Right lobe of liver (tissue), 4 donors: ENCODE data around the gene SPATA31C2.
A peak's percentile ranks its signal among the peaks of the same experiment; 100 is the strongest.

Experiments used
- POLR2A ChIP-seq: fragments of 450-650 bp; IDR thresholded peaks from one replicate; pipeline ENCODE4 v1.6.1; 2017; ENCODE audit warnings: antibody characterized with exemption, mild to moderate bottlenecking
- TF ChIP-seq, protein P1 (sequence below), 4 donors: fragments of 200-600 bp in 3 of 4; fragments of 450-650 bp in 1 of 4; IDR thresholded peaks; one replicate each; pipeline versions ENCODE4 v1.5.1 to v1.8.0; 2016 to 2022; ENCODE audit warnings: antibody characterized with exemption in 4 of 4, mild to moderate bottlenecking in 2 of 4
- donor health status: DM: no; HTN: no; CAD: no.
- donor health status: DM: no; HTN: no; CAD: no.
- donor health status: DM: no; HTN: yes; CAD: no.

DNA sequence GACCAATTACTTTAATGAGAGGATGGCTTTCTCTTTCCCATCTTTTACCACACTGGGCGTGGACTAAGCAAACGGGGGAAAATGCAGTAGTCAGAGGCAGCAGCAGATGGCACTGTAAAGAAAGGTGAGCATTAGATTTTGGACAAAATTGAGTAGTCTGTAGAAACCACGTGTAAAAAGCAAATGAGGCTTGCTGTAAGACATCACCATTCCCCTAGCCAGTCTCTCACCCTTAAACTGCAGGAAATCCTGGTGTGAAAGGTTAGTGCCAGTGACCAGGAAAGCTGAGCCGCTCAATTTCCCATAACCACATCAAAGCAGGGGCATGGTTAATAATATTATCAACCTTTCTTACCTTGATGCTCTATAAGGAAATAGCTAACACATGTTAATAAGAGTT is 31.8 kb downstream of the SPATA31C2 start:
- TF ChIP-seq, protein P1, sequence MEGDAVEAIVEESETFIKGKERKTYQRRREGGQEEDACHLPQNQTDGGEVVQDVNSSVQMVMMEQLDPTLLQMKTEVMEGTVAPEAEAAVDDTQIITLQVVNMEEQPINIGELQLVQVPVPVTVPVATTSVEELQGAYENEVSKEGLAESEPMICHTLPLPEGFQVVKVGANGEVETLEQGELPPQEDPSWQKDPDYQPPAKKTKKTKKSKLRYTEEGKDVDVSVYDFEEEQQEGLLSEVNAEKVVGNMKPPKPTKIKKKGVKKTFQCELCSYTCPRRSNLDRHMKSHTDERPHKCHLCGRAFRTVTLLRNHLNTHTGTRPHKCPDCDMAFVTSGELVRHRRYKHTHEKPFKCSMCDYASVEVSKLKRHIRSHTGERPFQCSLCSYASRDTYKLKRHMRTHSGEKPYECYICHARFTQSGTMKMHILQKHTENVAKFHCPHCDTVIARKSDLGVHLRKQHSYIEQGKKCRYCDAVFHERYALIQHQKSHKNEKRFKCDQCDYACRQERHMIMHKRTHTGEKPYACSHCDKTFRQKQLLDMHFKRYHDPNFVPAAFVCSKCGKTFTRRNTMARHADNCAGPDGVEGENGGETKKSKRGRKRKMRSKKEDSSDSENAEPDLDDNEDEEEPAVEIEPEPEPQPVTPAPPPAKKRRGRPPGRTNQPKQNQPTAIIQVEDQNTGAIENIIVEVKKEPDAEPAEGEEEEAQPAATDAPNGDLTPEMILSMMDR (IDR thresholded peaks at IDR 0.05): peak; percentile 58 to 82 (median 64)
- TF ChIP-seq POLR2A: no peak
